Cardiac septum (tissue), 1 donor: ENCODE measurements around the gene CCZ1. TPM values are rescaled to one million over a fixed set of nuclear protein-coding genes. Genes with fewer than 3 reads are reported as not detected.
"Not testable (repeated sequence)": the region's sequence is repeated elsewhere in the genome, so short reads cannot be mapped to it uniquely, and the experiment has no call there.

Experiments used
- DNase-seq: peaks from one replicate; pipeline ENCODE4 v3.0.0-alpha.2; 2020; ENCODE audit warnings: low spot score
- intact Hi-C: fragments of 100-400 bp; cut with DNase I; formaldehyde crosslinking; loops from one replicate; pipeline ENCODE4 v1.14.0; 2022
- long read RNA-seq: library from polyadenylated mRNA; unstranded; transcript quantifications from one replicate; pipeline ENCODE4 v2.0.0, GENCODE V29; 2021
- total RNA-seq: library from RNA; stranded (reverse); fragmentation: NEBNext Ultra II Directional; extraction: Animal tissue kit (Norgen Biotek cat#: 25700); gene quantifications from one replicate; pipeline ENCODE4 v1.2.1, GENCODE V29; 2021
- donor health status: DM: no; HTN: no; CAD: no.

CCZ1 gene
- total RNA-seq, result 44.2 TPM
- long read RNA-seq, transcript CCZ1-201 (15 exons, 1,802 nt), result major isoform, 87 of 102 reads
- long read RNA-seq, partial matches to known transcripts, result 3 of 102 reads
- long read RNA-seq, other reads (novel, unspliced or antisense), result 9 of 102 reads

DNA sequence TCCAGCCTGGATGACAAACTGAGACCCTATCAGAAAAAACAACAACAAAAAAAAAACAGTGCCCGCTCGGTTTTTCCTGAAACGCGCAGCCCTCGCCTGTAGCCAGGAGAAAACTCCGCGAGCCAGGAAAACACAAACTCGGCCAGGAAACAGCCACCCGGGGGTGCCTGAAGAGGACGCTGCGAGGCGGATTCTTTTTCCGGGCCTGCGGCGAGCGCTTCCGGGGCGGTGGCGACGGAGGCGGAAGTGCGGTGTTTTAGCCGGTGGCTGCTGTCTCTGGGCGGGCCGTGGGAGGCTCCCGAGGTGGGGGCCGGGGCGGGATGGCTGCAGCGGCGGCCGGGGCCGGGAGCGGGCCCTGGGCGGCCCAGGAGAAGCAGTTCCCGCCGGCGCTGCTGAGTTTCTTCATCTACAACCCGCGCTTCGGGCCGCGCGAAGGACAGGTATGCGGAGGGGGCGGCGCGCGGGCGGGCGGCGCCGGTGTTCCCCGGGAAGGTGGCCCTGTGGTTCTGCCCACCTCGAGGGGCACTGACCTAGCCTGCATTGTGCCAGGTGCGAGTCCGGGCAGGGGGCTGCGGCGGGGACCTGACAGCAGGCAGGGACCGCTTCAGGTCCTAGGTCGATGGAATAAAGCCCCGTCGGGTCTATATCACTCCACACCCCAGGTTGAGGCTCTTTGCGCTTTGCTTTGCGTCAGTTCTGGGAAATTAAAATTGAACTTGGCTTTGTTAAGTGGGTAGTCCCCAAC, at the start of gene CCZ1:
CCZ1 (plus strand) TSS at position 254 of the 745 bp plus-strand sequence; CDS start at position 321, 67 bp downstream.
- DNase-seq, intact Hi-C loops: not testable (repeated sequence)

DNA sequence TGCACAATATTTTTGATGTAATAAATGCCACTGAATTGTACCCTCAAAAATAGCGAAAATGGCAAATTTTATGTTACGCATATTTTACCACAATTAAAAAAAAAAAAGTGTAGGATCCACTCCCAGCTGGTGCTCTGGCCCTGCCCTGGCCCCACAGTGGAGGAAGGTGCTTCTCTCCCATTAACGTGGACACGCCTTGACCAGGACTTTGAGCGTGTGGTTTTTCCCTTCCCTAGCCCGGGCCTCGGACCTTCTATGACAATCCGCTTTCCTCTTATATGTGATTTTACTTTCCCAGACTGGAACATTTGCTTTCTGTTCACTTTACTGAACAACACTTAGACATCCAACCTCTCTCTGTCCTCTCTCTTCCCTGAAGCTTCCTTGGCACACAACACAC, 47.6 kb upstream of the CCZ1 start:
- intact Hi-C loops, result no loop called here
- DNase-seq, result no peak

DNA sequence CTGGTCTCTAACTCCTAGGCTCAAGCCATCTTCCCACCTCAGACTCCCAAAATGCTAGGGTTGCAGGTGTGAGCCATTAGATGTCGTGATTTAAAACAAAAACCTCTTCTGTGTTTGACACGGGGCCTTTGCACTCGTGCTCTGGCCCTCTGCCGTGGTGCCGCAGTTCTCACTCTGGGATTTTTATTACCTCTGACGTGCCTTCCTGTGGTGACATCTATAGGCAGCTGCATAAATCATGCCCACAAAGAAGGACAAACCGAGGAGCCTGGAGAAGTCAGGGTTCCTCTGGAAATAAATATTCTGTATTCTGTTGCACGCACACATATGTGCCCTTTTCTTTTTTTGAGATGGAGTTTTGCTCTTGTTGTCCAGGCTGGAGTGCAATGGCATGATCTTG, 43.8 kb upstream of the CCZ1 start:
- DNase-seq, result no peak
- intact Hi-C loops, result no loop called here

DNA sequence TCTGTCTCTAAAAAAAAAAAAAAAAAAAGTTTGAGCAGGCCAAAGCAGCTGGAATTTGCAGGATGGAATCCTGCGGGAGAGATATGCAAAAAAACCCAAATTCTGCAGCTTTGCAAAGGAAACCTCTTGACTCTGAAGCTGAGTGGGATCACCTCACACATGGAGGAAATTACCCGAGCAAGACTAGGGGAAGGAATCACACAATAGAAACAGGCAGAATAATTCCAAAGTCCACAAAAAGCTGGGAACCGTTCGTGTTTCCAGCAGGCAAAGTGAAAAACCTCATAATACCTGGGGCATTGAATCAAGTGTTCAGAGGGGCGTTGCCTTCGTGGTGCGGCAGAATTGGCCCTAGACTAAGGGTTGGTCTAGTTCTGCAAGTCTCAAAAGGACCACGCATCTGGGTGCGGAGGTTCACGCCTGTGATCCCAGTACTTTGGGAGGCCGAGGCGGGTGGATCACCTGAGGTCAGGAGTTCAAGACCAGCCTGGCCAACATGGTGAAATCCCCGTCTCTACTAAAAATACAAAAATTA, 41.4 kb upstream of the CCZ1 start:
- intact Hi-C loops, result not testable (repeated sequence)

DNA sequence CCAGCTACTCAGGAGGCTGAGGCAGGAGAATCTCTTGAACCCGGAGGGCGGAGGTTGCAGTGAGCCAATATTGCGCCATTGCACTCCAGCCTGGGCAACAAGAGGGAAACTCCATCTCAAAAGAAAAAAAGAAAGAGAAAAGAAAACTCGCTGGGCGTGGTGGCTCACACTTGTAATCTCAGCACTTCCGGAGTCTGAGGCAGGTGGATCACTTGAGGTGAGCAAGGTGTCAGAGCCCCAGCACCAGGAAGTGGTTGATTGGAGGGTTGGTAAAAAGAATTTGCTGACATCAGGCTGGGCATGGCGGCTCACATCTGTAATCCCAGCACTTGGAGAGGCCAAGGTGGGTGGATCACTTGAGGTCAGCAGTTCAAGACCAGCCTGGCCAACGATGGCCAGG, 40.0 kb upstream of the CCZ1 start:
- intact Hi-C loops, DNase-seq: not testable (repeated sequence)

More for the DNA sequence above, 41.4 kb upstream of the CCZ1 start:
- not testable (repeated sequence) for DNase-seq

DNA sequence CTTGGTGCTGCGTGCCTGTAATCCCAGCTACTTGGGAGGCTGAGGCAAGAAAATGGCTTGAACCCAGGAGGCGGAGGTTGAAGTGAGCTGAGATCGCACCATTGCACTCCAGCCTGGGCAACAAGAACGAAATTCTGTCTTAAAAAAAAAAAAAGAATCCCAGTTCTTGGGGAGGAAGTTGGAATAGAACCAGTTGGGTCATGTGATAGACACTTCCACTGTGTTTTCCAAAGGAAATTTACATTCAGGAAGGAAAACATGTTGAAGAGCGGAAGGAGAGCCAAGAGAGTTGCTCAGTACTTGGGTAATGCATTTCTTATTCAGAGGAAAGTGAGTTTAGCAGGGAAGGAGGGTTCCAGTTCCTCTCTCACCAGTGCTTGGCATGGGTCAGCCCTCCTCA, 37.3 kb upstream of the CCZ1 start:
- DNase-seq, intact Hi-C loops: not testable (repeated sequence)

DNA sequence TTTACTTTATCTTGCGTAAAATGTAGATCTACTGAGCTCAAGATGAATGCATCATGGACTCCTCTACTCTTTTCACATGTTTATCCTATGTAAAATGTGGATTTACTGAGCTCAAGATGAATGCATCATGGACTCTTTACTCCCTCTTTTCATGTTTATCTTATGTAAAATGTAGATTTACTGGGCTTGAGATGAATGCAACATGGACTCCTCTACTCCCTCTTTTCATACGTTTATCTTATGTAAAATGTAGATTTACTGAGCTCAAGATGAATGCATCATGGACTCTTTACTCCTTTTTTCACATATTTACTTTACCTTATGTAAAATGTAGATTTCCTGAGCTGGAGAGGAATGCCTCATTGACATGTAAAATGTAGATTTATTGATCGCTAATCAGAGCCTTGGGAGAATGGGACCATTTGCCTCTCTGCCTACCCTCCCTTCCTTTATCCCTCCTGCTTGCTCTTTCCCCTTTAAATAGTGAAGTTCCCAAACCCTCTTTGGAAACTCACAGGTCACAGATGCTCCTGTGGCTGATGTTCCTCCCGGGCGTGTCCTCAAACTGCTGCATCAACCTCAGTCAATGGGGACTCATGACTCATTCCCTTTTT, 35.7 kb upstream of the CCZ1 start:
- intact Hi-C loops, result not testable (repeated sequence)

DNA sequence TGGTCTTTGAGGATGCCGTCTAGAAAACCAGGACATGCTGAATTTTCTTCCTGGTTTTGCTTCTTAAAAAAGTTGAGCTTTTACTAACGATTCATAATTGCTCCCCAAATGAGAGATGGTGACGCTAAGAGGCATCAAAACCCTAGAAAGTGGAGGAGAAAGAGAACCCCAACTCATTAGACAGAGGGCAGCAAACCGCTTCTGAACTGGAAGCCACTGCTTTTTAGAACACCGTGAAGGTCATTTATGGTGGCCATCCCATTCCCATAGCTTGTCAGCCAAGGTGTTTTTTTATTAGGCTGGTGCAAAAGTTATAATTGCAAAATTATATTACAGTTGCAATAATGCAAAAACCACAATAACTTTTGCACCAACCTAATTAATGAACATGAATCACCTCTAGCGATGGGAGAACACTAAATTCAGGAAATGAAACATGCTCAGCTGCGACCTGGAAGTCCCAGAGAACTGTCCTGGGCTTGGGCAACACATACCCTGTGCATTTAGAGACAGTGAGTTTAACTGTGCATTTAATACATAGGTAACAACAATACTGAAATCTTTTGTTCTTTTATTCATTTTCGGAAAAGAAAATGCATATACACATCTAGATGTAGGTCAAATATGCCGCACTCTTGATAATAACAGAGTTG, 33.1 kb upstream of the CCZ1 start:
- intact Hi-C loops, DNase-seq: not testable (repeated sequence)

More for the DNA sequence above, 35.7 kb upstream of the CCZ1 start:
- not testable (repeated sequence) for DNase-seq

DNA sequence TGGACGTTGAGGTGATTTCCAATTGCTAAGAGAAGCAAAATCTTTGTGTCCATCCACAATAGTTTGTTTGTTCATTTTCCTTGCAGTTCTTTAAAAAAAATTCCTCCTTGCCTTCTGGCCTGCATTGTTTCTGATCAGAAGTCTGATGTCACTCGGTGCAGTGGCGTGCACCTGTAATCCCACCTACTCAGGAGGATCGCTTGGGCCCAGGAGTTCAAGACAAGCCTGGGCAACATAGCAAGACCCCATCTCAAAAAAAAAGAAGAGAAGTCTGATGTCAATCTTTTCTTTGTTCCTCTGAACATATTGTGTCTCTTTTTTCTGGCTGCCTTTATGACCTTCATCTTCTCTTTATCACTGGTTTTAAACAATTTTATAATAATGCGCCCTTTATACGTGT, 31.5 kb upstream of the CCZ1 start:
- intact Hi-C loops, result no loop called here
- no peak for DNase-seq

DNA sequence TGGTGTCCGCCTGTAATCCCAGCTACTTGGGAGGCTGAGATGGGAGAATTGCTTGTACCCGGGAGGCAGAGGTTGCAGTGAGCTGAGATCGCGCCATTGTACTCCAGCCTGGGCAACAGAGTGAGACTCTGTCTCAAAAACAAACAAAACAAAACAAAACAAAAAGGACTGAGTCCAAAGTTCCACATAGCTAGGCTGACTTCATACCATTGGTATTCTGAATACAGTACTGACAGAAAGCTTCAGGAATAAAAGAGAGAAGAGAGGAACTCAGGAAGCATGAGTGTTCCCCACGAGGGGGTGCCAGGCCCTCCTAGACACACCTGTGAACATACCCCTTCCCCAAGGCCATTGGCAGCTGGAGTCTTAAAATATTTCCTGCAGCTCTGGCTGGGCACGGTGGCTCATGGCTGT, 29.6 kb upstream of the CCZ1 start:
- DNase-seq, intact Hi-C loops: not testable (repeated sequence)

DNA sequence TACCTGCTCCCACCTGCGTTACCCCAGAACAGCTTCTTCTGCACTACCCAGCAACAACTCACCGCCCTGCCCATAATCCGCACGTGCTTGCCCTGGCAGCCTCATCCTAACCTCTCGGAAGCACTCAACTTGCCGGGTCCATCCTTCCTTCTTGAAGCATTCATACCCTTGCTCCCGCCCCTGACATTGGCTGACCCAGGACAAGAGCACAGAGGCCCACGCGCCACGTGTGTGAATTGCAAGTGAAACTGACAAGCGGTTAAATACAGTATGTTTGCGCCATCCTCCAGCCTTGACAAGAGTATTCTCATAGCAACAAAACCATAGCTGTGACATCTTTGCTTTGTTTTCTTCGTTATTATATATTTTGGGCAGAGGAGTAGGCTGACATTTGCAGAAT, 28.8 kb upstream of the CCZ1 start:
- intact Hi-C loops, result no loop called here

DNA sequence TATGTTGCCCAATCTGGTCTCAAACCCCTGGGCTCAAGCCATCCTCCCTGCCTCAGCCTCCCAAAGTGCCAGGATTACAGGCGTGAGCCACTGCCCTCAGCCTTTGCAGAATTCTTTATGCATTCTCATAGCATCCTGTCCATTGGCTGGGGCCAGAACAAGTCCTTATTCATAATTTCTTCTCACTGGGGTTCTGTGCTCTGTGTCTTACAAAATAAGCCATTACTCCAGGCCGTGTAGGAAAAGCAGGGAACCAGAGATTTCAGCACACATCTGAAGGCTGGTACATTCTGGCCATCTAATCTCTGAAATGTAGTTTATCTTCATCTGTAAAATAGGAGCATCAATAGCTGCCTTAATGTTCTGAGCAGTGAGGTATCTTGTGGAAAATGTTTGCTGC, 28.2 kb upstream of the CCZ1 start:
- intact Hi-C loops, result no loop called here

More for the DNA sequence above, 28.8 kb upstream of the CCZ1 start:
- DNase-seq, result no peak

DNA sequence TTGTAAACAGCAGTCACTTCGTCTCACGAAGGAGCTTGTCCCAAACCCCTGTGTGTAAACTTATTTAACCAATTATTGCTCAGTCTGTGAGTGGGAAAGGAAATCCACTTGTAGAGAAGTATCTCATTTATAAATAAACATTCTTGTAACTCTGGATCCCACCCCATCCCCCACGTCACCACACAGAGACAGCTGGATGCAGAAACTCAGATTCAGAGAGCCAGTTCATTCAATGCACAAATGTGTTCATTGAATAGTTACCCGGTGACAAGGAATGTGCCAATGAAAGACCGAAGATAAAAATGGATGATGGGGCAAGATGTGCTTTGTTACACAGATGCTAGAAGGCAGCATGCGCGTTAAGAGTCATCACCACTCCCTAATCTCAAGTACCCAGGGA, 26.2 kb upstream of the CCZ1 start:
- intact Hi-C loops, result no loop called here
- no peak for DNase-seq

More for the DNA sequence above, 28.2 kb upstream of the CCZ1 start:
- no peak for DNase-seq

DNA sequence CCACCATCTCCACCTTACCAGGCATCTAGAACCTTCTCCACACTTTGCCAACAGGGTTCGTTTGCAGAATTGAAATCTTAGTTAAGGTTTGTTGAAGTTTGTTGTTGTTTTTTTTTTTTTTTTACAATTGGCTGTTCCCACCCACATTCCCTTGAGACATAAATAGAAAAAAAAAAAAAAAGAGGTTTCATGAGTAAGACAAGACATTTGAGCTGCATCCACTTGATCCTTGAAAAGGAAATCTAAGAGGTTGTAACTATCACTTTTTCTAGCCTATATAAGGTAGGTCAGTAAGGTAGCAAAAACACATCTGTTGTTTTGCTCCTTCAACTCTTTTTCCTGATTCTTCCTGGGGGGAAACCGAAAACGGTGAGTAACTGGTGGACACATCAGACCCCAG, 18.9 kb upstream of the CCZ1 start:
- intact Hi-C loops, DNase-seq: not testable (repeated sequence)

DNA sequence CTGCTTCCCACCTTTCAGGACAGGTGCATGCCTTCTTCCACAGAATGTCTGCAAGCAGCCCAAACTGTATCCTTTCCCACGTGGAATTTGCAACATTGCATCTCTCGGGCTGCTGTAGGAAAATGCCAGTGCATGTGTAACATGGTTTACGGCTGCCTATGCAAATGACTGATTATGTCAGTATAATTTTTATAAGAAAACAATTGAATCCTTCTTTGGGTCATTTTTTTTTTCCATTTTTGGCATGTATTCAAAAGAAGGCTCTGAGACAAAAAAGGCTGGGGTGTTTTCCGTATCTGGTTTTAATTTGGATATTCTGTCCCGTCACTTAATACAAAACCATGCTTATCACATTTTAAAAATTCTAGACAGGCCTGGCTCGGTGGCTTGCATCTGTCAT, 18.4 kb upstream of the CCZ1 start:
- intact Hi-C loops, DNase-seq: not testable (repeated sequence)

DNA sequence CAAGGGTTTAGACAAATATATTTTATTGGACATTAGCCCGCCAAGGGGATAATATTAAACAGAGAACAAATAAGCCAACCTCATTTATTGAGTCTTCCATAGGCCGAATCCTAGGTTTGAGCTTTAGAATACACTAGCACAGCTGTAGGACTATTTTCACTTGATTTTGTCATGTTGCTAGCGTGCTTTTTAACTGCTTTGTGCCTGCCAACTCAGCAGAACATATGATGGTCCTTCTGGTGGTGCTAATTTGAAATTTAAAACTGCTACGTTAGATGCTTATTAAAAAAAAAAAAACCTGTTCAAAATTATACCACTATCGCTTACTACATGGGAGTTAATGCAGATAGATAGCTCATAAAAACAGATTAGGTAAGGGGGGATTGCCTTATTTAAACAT, 14.1 kb upstream of the CCZ1 start:
- intact Hi-C loops, DNase-seq: not testable (repeated sequence)

DNA sequence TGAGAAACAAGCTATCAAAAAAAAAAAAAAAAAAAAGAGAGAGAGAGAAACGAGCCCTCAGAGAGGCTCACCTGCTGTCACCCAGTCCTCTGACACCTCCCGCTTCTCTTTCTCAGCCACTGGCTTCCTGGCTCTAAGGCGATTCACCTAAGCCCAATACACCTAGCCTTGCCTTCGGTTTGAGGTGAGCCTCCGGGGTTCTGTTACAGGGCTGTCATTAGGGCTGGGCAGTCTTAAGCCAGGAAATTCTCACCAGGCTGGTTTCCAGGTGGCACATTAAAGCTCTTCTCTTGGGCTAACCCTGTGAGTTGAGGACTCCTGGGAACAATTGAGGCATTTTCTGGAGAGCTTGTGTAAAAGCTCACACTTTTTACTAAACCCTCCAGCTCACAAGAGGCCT, 10.5 kb upstream of the CCZ1 start:
- DNase-seq, intact Hi-C loops: not testable (repeated sequence)

DNA sequence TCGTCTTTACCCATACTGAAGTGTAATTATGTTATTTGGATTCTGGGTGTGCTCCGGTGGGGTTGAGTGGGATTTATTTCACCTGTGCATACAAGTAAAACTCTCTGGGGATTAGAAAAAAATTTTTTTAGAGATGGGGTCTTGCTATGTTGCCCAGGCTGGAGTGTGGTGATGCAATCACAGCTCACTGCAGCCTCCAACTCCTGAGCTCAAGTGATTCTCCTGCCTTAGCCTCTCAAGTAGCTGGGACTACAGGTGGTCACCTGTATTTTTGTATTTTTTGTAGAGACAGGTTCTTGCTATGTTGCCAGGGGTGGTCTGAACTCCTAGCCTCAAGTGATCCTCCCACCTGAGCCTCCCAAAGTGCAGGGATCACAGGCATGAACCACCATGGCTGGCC, 8.3 kb upstream of the CCZ1 start:
- DNase-seq, intact Hi-C loops: not testable (repeated sequence)

DNA sequence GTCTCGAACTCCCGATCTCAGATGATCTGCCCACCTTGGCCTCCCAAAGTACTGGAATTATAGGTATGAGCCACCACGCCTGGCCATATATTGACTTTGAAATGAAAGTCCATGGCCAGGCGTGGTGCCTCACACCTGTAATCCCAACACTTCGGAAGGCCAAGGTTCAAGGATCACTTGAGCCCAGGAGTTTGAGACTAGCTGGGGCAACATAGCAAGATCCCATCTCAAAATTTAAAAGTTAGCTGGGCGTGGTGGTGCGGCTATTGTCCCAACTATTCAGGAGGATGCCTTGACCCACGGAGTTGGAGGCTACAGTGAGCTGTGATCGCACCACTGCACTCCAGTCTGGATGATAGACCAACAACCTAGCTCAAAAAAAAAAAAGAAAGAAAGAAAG, 6.0 kb upstream of the CCZ1 start:
- no peak for DNase-seq
- intact Hi-C loops, result no loop called here

DNA sequence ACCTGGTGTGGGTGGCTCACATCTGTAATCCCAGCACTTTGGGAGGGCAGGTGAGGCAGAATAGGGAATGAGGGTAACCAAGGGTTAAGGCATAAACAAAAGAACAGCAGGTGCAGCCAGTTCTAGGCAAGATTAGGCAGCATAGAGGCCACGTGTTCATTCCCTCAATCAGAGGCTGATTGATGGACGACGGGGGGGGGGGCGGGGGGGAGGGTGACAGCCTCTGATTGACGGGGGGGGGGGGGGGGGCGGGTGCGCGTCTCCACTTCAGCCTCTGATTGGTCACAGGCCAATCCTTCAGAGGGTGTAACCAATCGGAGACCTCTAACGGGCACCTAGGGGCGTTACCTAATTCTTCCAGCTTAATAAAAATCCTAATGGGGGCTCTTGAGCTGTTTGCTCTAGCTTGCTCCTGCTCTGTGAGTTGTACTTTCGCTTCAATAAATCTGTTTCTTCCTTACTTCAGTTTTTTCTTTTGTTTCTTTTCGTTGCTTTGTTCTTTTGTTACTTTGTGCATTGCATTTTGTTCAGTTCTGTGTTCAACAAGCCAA, 1.1 kb upstream of the CCZ1 start:
- DNase-seq, intact Hi-C loops: not testable (repeated sequence)
